COLO829 (cell line): Measurements from ENCODE around the gene DDX31.

Experiments
- DNase-seq: peaks from one replicate; pipeline ENCODE4 v3.0.0; 2012; ENCODE audit warnings: low spot score

The DDX31 gene

DNA sequence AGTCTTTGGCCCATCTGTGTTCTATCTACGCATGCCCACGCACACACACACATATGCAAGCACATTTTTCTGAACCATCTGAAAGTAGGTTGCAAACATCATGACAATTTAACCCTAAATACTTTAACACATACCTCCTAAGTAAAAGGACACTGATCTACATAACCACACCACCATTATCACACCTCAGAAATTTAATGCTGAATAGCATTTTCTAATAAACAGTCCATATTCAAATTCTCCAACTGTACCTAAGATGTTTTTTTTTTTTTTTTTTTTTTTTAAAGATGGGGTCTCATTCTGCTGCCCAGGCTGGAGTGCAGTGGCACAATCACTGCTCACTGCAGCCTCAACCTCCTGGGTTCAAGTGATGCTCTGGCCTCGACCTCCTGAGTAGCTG lies 35.5 kb downstream of the DDX31 start:
- DNase-seq: no peak

DNA sequence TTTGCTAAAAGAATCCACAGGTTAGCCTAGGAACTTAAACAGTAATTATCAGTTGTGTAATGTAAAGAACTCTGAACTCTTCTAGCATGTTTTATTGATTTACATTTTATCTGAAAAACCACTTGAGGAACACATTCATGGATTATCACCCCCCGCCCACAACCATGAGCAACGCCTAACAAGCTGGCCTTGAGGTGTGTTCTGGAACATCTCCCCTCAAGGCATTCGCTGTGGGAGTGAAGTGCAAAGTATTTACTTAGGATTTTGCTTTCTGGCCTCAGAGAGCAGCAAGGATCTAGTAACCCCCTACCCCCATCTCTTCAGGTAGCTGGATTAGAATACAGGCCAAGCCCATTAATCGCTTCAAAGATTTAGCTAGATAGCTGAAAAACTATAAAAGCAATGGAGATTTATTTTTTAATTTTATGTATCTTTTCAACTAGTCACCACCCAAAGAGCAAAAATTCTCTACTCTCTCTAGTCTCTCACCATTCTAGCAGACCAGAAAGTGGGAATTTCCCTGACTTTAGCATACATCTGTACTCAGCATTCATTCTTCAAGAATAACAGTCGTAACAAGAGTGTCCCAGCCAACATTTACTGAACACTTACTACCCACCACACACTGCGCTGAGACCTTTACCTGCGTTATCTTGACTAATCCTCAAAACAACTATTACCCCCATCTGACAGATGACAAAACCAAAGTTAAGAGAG lies 37.2 kb downstream of the DDX31 start:
- no peak for DNase-seq

DNA sequence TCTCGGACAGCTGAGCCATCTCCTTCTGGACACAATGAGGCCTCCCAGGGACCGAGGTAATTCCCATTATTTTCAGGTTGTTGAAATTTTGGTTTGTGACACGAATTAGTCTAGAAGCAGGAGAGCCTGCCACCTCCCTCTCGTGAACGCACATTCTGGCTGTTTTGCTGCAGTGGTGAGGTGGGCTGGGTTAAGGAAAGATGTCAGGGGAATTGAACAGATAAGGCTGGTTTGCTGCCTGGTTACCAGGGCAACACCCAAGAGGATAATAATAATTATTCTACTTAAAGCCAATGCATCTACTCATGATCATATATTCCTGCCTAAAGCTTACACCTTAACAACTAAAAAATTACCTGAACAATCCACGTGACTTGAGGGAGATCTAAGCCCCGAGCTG lies 38.1 kb downstream of the DDX31 start:
- no peak for DNase-seq

DNA sequence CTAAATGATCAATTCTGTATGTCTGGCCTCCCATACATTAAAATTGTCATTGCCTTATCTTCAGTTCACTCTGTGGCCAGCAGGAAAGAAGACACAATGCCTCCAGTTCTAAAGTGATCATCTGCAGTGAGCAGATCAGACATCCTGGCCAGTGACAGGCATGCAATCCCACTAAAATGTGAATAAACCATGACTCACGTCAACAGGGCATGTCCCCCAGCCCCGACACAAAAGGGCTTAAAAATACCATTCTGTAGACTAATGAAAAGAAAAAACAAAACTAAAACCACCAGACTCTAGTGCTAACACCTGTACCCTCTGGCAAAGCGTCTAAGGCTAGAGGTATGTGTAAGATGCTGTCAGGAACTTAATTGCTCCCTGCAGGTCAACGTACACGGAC lies 38.5 kb downstream of the DDX31 start:
- no peak for DNase-seq

DNA sequence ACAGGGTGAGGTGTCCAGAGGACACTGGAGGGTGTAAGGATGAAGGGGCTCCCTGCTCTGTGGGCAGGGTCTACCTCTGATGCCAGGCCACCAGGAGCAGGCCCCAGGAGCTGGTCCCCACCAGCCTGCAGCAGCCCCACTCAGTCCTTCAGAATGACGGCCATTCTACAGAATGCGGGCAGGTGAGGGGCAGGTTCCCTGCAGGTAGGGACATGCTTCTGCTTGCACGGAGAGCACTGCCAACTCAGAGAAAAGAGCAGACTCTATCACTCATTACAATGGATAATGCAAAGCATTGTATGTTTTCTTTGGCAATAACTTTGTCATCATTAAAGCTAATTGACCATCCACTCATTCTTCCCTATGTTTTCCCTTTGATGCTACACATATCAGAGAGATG lies 39.0 kb downstream of the DDX31 start:
- DNase-seq: no peak

DNA sequence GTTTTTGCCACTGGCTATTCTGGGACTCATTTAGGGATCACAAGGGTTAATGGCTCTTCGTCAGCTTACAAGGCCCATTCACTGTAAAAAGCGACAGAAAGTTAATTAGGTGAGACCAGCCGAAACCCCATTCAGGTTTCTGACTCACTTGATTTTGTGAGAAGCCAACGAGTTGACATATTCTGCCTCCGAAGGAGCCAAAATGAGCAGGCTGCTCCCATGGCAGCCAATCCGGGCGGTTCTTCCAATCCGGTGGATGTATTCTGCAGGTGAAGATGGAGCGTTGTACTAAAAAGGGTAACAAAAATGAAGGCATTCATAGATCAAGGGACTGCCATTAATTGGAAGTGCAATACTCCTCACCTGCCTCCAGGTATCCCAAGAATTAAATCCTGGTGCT lies 39.7 kb downstream of the DDX31 start:
- no peak for DNase-seq

DNA sequence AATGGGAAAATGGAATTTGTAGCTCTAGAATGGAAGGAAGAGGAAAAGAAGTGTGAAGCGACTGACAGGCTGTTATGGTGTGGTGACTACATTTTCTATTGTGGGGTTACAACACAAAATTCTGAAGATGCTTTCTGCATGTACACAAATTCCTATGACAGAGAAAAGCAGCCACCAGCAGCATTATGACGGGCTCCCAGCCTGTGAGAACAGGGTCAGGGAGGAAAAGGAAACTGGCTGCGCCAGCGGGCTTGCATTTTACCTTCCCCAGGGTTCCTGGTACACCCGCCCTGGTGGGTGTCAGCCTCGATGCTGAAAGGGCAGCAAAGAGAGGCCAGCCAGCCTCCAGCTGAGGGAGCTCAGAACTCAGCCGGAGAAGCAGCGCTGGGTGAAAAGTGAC lies 41.0 kb downstream of the DDX31 start:
- no peak for DNase-seq

DNA sequence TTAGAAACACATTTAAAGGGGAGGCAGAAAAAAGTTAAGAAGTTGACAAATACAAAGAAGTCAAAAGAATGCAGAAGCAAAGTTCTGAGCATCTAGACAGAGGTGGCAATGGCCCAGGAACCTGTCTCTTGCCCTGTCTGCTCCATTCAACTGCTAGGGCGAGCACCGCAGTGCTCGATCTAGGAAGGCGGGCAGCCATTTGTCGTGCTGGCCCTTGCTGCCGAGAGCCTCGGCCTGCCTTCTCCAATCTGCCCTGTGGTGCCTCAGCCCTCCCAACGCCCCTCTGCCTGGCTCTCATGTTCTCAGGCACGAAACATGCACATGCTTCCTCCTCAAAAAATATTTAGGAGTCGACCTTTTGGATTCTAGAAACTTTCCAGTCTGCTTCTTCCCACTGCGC lies 42.2 kb downstream of the DDX31 start:
- no peak for DNase-seq

DNA sequence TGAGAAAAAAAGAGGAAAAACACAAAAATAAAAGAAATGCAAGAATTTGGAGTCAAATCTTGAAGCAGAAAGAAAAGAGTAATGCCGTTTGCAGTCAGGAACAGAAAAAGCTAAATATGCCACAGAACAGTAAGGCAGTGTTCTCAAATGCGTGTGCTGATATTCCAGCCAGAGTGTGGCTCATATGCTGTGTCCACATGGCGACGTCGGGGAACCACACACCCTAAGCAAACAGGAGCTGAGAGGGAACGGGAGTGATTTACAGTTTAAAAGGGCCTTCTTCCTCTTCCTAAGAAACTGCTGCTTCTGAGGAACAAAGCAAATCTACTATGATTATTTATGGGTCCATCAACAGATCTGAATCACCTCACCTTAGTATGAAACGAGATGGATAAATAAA lies 42.7 kb downstream of the DDX31 start:
- no peak for DNase-seq

DNA sequence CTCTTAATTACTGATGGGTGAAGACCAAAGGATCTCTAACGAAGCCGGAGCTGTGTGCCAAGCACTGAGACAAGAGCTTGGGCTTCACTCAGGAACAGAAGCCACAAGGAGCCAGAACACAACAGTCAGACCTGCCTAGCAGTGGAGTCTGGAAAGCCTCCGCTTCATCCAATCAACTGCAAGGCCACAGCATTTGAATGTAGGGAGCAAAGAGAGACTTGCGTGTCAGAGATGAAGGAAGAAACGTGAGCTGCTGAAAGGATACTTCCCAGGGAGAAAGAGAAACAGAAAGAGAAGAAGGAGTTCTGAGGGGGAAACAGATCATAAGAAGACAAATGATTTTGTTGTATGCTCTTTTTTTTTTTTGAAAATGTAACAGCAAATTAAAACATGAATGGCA lies 43.5 kb downstream of the DDX31 start:
- no peak for DNase-seq

DNA sequence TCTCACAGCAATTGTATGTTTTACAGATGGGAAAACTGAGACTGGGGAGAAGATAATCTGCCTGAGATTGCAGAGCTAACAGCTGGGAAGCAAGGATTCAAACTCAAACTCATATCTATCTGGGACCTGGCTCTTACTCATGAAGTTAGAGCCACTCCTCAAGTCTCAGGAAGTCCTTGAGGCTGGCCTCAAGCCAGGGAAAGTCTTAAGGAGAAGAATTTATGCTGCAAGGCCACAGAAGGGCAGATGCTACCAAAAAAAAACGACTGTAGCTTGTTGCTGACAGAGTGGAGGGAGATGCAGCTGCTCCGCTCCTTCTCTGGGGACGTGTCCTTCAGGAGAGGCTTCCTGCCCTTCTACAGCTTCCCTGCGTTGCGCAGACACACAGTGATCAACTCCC lies 47.6 kb downstream of the DDX31 start:
- no peak for DNase-seq

DNA sequence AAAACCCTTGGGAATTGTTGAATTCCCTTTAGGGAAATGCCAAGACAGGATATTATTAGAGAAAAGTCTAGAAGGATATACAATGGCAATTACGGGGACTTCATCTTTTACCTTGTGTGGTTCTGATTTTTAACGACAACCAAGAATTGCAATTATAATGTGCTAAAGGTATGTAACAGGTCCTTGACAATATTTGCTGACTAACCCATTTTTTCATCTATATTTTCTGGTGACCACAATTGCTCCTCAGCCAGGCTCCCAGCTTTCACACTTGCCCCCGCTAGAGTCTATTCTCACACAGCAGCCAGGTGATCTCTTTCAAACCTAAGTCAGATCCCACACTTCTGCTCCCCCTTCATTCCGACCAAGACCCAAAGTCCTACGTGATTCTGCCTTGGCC lies 53.1 kb downstream of the DDX31 start:
- no peak for DNase-seq

DNA sequence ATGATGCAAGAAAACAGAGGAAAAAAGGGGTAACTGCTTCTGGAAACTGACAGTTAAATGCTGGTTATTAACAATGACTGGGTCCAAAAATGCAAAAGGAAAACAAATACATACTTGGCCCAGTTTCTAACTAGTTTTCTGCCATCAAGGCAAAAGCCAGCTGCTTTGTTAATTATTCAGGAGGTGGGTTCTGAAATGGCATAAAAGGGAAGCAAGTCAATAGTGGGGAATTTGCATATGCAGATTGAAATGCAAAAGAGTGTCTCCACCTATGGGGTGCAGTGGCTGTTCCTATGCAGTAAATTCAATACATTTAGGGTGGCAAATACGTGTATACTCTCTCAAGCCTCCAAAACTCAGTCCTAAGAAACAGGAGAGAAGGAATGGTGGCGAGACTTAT lies 54.0 kb downstream of the DDX31 start:
- DNase-seq: no peak

DNA sequence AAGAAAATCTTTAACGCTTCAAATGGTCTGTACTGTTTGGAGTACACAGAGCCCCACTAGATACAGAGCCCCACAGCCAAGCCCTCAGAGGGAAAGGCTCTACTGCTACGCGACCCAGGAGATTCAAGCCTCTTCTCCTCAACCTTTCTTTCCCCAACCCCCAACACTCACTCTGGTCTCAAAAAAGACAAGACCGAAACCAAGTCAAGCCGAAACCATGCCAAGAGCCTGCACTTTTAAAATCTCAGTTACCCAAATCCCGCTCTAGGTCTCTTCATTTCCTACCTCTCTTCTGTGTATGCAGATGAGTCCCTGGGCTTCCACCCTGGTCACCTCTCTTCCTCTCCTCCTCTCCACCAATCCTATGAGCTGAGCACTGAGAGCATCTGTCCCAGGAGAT lies 55.5 kb downstream of the DDX31 start:
- no peak for DNase-seq

DNA sequence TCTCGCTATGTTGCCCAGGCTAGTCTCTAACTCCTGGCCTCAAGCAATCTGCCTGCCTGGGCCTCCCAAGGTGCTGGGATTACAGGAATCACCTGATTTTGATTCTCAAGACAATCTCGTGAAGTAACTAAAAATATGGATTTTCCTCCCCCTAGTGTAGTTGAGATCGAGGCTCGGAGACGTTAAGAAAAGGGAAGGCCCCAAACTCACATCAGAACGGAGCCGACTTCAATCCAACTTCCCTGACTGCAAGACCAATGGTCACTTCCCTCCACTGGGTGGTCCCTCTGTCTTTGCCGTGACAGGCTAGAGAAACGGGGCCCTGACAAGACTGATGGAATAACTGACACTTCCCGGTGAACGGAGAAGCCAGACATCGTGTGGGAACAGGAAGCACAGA lies 59.1 kb downstream of the DDX31 start:
- DNase-seq: no peak

DNA sequence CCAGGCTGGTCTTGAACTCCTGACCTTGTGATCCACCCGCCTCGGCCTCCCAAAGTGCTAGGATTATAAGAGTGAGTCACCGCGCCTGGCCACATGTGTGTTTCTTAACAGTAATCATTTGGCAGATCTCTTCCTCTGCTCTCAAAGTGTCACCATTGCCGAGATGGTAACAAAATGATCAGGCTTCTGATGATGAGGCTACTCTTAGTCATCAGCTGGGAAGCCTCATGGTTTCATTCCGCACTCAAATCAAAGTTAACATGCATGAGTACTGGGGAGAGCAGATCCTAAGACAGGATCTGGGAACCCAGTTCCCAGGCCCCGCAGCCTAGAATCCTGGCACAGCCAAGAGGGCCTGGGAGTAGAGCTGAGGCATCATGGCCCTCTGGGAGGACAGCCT lies 60.0 kb downstream of the DDX31 start:
- DNase-seq: peak; percentile 22

DNA sequence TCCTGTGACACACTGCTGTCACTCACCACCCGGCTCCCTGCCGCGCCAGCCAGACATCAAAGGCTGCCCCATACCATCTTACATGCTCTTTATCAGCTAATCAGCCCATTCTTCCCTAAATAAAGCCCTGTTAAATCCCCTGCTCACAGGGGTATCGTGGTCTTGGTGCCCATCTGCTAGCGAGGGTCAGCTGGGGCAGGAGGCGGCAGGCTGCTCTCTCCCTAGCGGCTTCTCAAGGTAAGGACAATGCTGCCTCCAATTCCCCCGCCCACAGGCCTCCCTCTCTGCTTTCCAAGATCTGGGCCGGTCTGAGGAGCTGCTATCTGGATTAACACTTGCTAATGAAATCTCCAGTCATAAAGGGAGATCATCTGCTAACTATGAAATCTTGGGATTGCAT lies 60.6 kb downstream of the DDX31 start:
- DNase-seq: no peak

DNA sequence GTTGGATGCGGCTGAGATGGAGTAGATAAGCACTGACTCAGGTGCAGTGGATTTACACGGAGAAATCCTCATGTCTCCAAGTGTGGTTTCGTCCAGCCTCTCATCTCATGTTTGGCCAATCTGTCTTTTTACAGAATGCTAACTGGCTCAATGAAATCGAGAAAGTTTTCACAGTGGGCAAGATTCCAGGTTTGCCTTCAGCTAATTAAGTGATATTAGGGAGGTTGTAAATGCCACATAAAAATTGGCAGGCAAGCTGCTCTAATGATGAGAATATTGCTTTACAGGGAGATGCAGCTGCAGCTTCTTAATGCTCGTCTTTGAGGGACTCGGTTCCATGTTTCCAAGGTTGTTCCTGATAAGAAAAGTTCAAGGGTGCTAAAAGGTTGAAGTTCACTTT lies 63.7 kb downstream of the DDX31 start:
- no peak for DNase-seq

DNA sequence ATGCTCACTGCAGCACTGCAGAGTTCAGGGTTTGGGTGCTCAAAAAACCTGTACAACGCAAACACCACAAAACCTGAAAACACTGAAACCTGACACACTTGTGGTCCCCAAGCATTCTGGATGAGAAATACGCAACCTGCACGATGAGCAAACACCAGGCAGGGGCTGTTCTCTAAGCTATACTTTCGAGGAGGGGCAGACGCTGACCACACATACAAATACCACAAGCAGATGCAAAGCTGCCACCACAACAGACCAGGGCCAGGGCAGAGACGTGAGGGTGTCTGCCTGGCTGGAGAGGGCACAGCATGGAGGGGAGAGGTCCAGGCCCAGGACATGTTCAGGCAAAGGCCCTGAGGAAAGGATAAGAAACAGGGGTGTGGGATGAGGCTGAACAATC lies 64.4 kb downstream of the DDX31 start:
- no peak for DNase-seq

DNA sequence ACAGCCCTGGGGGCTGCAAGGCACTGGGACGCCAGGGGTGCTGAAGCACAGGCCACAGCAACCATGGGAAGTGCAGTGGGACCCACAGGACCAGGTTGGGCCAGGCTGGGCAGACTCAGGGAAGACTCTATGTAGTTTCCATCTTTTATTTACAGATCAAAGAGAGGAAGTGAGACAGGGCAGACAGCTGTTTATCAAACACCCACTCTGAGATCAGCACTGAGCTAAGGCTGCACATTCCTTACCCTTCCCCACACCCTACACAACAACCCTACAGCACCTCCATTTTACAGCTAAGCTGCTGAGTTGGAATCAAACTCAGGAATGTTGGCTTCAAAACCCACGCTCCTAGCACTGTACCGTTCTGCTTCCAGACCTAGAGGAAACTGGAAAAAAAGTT lies 67.6 kb downstream of the DDX31 start:
- DNase-seq: no peak

DNA sequence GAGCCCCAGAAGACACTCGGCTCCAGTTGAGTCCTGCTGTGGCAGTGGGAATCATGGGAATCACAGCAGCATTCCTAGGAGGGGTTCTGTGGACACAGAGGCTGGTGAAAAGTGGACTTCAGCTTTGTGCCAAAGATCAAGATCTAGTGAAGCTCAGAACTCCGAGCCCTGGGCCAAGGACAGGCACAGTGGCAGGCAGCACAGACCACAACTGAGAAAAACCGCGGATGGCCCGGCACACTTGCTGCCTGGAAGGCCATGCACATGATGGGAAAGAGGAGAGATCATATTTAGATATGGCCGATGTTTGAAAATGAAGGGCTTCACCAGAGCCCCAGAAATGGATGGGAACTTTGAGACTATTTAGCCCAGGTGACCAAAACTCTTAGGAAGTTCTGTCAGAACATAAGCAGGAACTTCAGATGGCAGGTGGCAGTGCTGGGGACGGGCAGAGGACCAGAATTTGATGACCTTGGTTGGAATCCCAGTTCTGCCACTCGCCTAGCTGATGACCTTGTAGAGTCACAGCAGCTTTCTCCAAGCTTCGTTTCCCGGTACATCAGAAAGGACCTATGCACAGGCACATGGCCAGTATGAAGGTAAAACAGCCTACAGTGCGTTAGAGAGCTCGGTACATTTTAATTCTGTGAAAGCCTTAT lies 69.3 kb downstream of the DDX31 start:
- DNase-seq: no peak

DNA sequence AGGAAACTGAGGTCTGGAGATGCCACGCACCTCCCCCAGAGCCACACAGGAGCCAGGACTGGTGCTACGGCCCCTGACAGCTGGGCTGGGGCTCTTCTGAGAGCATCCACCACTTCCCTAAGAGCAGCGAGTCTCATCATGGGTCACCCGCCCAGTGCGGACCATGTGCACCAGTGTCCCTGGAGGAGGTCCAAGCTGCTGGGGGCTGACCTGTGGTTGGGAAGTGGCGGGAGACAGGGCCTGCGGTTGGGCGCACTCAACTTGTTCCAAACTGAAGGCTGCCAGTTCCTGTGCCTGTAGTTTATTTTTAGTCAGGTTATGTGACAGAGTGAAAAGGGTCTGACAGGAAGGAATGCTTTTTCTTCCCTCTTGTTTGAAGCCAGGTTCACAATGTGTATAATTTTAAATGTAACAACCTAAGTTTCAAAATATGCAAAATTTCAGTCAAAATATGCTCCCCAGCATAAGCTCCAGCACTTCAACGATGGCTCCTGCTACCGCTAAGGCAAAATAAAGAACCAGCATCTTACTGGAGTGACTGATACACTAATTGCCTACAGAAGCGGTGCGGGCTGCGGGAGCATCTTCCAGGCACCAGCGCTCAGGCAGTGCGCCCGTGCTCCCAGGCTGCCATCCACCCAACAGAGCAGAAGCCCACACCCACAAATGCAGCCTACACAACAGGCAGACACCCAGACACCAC lies 72.6 kb downstream of the DDX31 start:
- no peak for DNase-seq

DNA sequence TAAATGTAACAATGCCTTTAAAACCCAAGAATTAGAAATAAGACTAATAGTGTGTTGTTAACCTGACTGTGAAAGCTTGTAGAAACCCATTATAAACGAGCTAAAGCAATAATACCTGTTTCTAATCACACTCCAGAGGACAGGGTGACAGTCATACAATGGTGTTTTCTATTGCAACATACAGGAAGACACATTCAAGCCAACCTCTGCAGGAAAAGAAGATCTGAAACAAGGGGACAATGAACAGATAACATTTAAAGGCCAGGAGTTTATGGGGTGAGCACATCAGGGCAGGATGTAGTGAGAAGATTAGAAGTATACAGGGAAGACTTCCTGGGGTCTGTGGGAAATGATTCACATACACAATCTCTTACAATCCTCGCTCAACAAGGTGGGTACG lies 73.6 kb downstream of the DDX31 start:
- no peak for DNase-seq

DNA sequence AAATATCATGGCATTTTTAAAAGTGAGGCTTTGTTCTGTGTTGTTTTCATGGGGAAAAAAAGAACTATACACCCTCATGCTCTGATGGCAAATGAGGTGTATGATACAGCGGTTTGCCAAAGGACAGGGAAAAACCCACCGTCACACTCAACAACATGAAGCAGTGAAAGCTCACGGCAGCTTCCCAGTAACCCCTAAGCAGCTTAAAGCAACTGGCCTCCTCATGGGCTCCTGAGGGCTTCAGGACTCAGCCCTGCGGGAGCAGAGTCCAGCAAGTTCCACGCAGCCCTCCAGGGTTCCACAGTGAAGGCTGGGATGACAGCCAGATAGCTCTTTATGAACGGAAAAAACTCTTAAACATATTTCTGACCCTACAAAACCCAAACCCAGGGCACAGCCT lies 74.5 kb downstream of the DDX31 start:
- no peak for DNase-seq
